Neural cell (in vitro differentiated cells): ENCODE results near the gene FHOD3. TPM values are rescaled to one million over a fixed set of nuclear protein-coding genes. Genes with fewer than 3 reads are reported as not detected.

Source experiments
- H2AFZ ChIP-seq: fragments of 200-600, 300-800 bp; sonication (generic), shearing (Covaris generic); 2 replicates; pipeline ENCODE4 v1.6.0; 2014; ENCODE audit warnings: low read depth, mild to moderate bottlenecking, antibody characterized with exemption, low read length, moderate library complexity
- H3F3A ChIP-seq: fragments of 200-600 bp; shearing (Covaris generic); 2 replicates; pipeline ENCODE4 v1.6.1; 2016; ENCODE audit warnings: mild to moderate bottlenecking, moderate library complexity, mixed read lengths, antibody characterized with exemption, low read length; ENCODE audit not compliant: insufficient read depth, poor library complexity, severe bottlenecking
- H3K27ac ChIP-seq: fragments of 200-600, 300-800 bp; sonication (generic), shearing (Covaris generic); 2 replicates; pipeline ENCODE4 v1.5.1; 2014; ENCODE audit warnings: mild to moderate bottlenecking, low read length, moderate library complexity
- H3K27me3 ChIP-seq: fragments of 300-800, 200-600 bp; sonication (generic), shearing (Covaris generic); 2 replicates; pipeline ENCODE4 v1.6.0; 2014; ENCODE audit warnings: mild to moderate bottlenecking, low read depth, low read length, moderate library complexity; ENCODE audit not compliant: insufficient read depth
- H3K36me3 ChIP-seq: fragments of 300-800, 200-600 bp; sonication (generic), shearing (Covaris generic); 2 replicates; pipeline ENCODE4 v1.5.1; 2014; ENCODE audit warnings: mild to moderate bottlenecking, antibody characterized with exemption, low read length, moderate library complexity; ENCODE audit not compliant: insufficient read depth
- H3K4me2 ChIP-seq: fragments of 300-800, 200-600 bp; sonication (generic), shearing (Covaris generic); 2 replicates; pipeline ENCODE4 v1.6.0; 2014; ENCODE audit warnings: mild to moderate bottlenecking, low read length
- H3K4me3 ChIP-seq: fragments of 300-800, 200-600 bp; sonication (generic), shearing (Covaris generic); 2 replicates; pipeline ENCODE4 v1.5.1; 2014; ENCODE audit warnings: mild to moderate bottlenecking, low read length, moderate library complexity
- H3K79me2 ChIP-seq: fragments of 200-600 bp; shearing (Covaris generic); replicated peaks from 2 replicates; pipeline ENCODE4 v1.6.0; 2014; ENCODE audit warnings: mild to moderate bottlenecking, low read length, moderate library complexity; ENCODE audit not compliant: insufficient read depth
- H3K9ac ChIP-seq: fragments of 300-800, 200-600 bp; sonication (generic), shearing (Covaris generic); 2 replicates; pipeline ENCODE4 v1.6.1; 2016; ENCODE audit warnings: mild to moderate bottlenecking, low read length, mixed read lengths
- H3K9me2 ChIP-seq: fragments of 200-600 bp; shearing (Covaris generic); 2 replicates; pipeline ENCODE4 v1.6.1; 2016; ENCODE audit warnings: mild to moderate bottlenecking, low read length, mixed read lengths; ENCODE audit not compliant: insufficient read depth
- H3K9me3 ChIP-seq: fragments of 200-600, 300-800 bp; sonication (generic), shearing (Covaris generic); 2 replicates; pipeline ENCODE4 v1.6.1; 2016; ENCODE audit warnings: mild to moderate bottlenecking, mixed run types, low read length, moderate library complexity, mixed read lengths
- H4K20me1 ChIP-seq: fragments of 200-600 bp; shearing (Covaris generic); 2 replicates; pipeline ENCODE4 v1.6.1; 2016; ENCODE audit warnings: mild to moderate bottlenecking, mixed run types; ENCODE audit not compliant: insufficient read depth
- EP300 ChIP-seq: fragments of 450-650 bp; conservative IDR thresholded peaks from 2 replicates; pipeline ENCODE4 v1.6.1; 2014; ENCODE audit warnings: antibody characterized with exemption, mild to moderate bottlenecking, moderate library complexity; ENCODE audit not compliant: poor library complexity, severe bottlenecking
- EZH2 ChIP-seq: fragments of 200-600, 300-800 bp; shearing (Covaris generic), sonication (generic); IDR thresholded peaks from 2 replicates; pipeline ENCODE4 v1.6.1; 2014; ENCODE audit warnings: antibody characterized with exemption, low read length, borderline replicate concordance, mild to moderate bottlenecking; ENCODE audit not compliant: insufficient read depth, poor library complexity, severe bottlenecking
- POLR2AphosphoS5 ChIP-seq: IDR thresholded peaks from 2 replicates; pipeline ENCODE4 v1.6.1; 2012
- RAD21 ChIP-seq: fragments of 450-650 bp; conservative IDR thresholded peaks from 2 replicates; pipeline ENCODE4 v1.6.1; 2014; ENCODE audit warnings: antibody characterized with exemption, mild to moderate bottlenecking, moderate library complexity
- SMC3 ChIP-seq: fragments of 450-650 bp; conservative IDR thresholded peaks from 2 replicates; pipeline ENCODE4 v1.6.1; 2014; ENCODE audit warnings: antibody characterized with exemption, mild to moderate bottlenecking, moderate library complexity; ENCODE audit not compliant: poor library complexity
- TAF1 ChIP-seq: IDR thresholded peaks from 2 replicates; pipeline ENCODE4 v1.6.1; 2012; ENCODE audit warnings: low read depth
- polyA plus RNA-seq: library from polyadenylated mRNA; depleted of rRNA; stranded (reverse); fragments of >200 nt; gene quantifications from 2 replicates; pipeline ENCODE4 v1.2.3, GENCODE V29; 2014
- TF ChIP-seq, protein P1 (sequence below): IDR thresholded peaks from 2 replicates; pipeline ENCODE4 v1.6.1; 2012; ENCODE audit warnings: borderline replicate concordance

The FHOD3 gene
- polyA plus RNA-seq, 1 donor from 2014 or later: 19.4 TPM

DNA sequence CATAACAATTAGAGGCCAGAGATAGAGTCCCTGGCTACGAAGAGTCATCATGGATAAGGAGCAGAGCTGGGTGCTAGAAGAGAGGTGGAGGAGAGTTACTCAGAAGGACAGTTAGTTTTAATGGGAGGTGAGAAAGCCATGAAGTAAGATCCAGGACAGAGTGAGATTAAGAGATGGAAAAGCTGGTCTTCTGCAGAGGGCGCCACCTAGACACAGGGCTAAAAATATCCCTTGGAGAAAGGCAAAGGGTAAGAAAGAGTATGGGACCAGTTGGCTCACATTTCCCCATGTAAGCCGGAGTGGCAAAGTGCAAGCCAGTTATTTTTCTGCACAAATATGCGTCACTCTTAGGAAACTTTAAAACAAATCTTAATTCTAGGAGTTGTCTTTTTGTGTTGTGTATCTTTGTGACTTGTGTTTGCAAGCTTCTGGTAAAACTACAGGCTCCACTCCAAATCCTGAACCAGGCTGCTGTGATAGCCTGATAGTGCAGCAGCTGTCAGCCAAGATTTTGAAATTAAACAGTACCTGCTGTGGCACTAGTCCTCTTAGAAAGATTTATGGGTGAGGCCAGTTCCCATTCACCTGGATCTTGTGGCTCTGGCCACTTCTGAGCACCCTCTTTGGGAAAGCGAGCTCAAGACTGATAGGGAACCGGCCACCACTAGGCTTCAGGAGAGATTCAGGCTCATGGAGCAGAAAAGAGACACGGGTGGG lies 327.1 kb downstream of the FHOD3 start:
- H3K36me3 ChIP-seq: peaks cover 7% of the 10 kb centered on the region
- no peaks in the 10 kb centered on the region for H3K79me2 ChIP-seq
- no peaks in the 10 kb centered on the region for H3K9me3 ChIP-seq
- H4K20me1 ChIP-seq: no peaks in the 10 kb centered on the region
- no peak overlapping the region for H3K4me2 ChIP-seq
- TF ChIP-seq, protein P1, sequence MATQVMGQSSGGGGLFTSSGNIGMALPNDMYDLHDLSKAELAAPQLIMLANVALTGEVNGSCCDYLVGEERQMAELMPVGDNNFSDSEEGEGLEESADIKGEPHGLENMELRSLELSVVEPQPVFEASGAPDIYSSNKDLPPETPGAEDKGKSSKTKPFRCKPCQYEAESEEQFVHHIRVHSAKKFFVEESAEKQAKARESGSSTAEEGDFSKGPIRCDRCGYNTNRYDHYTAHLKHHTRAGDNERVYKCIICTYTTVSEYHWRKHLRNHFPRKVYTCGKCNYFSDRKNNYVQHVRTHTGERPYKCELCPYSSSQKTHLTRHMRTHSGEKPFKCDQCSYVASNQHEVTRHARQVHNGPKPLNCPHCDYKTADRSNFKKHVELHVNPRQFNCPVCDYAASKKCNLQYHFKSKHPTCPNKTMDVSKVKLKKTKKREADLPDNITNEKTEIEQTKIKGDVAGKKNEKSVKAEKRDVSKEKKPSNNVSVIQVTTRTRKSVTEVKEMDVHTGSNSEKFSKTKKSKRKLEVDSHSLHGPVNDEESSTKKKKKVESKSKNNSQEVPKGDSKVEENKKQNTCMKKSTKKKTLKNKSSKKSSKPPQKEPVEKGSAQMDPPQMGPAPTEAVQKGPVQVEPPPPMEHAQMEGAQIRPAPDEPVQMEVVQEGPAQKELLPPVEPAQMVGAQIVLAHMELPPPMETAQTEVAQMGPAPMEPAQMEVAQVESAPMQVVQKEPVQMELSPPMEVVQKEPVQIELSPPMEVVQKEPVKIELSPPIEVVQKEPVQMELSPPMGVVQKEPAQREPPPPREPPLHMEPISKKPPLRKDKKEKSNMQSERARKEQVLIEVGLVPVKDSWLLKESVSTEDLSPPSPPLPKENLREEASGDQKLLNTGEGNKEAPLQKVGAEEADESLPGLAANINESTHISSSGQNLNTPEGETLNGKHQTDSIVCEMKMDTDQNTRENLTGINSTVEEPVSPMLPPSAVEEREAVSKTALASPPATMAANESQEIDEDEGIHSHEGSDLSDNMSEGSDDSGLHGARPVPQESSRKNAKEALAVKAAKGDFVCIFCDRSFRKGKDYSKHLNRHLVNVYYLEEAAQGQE: no peak
- TF ChIP-seq RAD21 (no peak), TAF1 (no peak), SMC3 (no peak), EP300 (no peak), EZH2 (no peak)
- no peak overlapping the region for H3K27ac ChIP-seq
- no peaks in the 10 kb centered on the region for H3F3A ChIP-seq
- H3K4me3 ChIP-seq: no peak overlapping the region
- no peaks in the 10 kb centered on the region for H3K27me3 ChIP-seq
- no peaks in the 10 kb centered on the region for H3K9me2 ChIP-seq
- H3K9ac ChIP-seq: no peak overlapping the region
- H2AFZ ChIP-seq: no peak overlapping the region

DNA sequence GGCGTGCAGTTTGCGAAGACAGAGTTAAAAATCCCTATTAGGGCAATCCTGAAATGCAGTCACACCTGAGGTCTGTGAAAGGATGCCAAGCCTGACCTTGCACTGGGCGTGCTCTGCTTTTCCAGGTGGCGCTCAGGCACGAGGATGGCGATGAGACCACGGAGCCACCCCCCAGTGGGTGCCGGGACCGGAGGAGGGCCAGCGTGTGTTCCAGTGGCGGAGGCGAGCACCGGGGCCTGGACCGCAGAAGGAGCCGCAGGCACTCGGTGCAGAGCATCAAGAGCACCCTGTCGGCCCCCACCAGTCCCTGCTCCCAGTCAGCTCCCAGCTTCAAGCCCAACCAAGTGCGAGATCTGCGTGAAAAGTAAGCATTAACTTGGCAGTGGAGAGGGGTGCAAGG lies 327.9 kb downstream of the FHOD3 start:
- no peak for TF ChIP-seq TAF1
- TF ChIP-seq, protein P1: no peak
- TF ChIP-seq POLR2AphosphoS5: no peak
- TF ChIP-seq SMC3: no peak
- no peak for TF ChIP-seq EZH2
- no peak for TF ChIP-seq EP300
- Histone ChIP-seq H3K79me2 (no peaks in the 10 kb centered on the region), H3K4me2 (no peak overlapping the region)

More for the DNA sequence above, 327.9 kb downstream of the FHOD3 start:
- Histone ChIP-seq H3K4me3 (no peak overlapping the region), H3K27ac (no peak overlapping the region), H3F3A (no peaks in the 10 kb centered on the region), H3K36me3 (peaks cover 7% of the 10 kb centered on the region), H3K9me2 (no peaks in the 10 kb centered on the region), H3K9me3 (no peaks in the 10 kb centered on the region), H3K27me3 (no peaks in the 10 kb centered on the region), H4K20me1 (no peaks in the 10 kb centered on the region), H2AFZ (no peak overlapping the region), H3K9ac (no peak overlapping the region)
